Activated B cell treated with CpG ODN at 0.5 μM for 24 hours (primary cell): ENCODE data around the gene TLCD5. TPM values are rescaled to one million over a fixed set of nuclear protein-coding genes. Genes with fewer than 3 reads are reported as not detected.

ENCODE experiments used
- ATAC-seq: fragments of 200-7000 bp; cut with Tn5 transposase; one replicate; pipeline ENCODE4 v1.10.0; 2021; ENCODE audit warnings: low read depth, mild to moderate bottlenecking, moderate library complexity
- CTCF ChIA-PET: fragments of 350-600 bp; sonication (Branson Sonifier 250); formaldehyde crosslinking; loops from one replicate; lab custom pipeline; 2021; ENCODE audit warnings: antibody characterized with exemption; lab: Charles Lee
- POLR2A ChIA-PET: fragments of 350-600 bp; sonication (Branson Sonifier 250); formaldehyde crosslinking; loops from one replicate; lab custom pipeline; 2021; ENCODE audit warnings: antibody characterized with exemption; lab: Charles Lee
- DNase-seq: peaks from one replicate; pipeline ENCODE4 v3.0.0; 2022
- H3K27ac Mint-ChIP-seq: one replicate; pipeline ENCODE4 v1.8.0; 2020; ENCODE audit warnings: mixed read lengths
- H3K27me3 Mint-ChIP-seq: one replicate; pipeline ENCODE4 v1.8.0; 2021; ENCODE audit warnings: mixed read lengths
- H3K36me3 Mint-ChIP-seq: one replicate; pipeline ENCODE4 v1.8.0; 2021; ENCODE audit warnings: low read depth, mixed read lengths
- H3K4me1 Mint-ChIP-seq: one replicate; pipeline ENCODE4 v1.8.0; 2021; ENCODE audit warnings: mixed read lengths
- H3K4me3 Mint-ChIP-seq: one replicate; pipeline ENCODE4 v1.8.0; 2020; ENCODE audit warnings: mild to moderate bottlenecking, mixed read lengths
- H3K9me3 Mint-ChIP-seq: one replicate; pipeline ENCODE4 v1.8.0; 2020; ENCODE audit warnings: mixed read lengths
- CTCF ChIP-seq: fragments of 200-600 bp; IDR thresholded peaks from one replicate; pipeline ENCODE4 v1.8.0; 2022; ENCODE audit warnings: antibody characterized with exemption, mild to moderate bottlenecking
- intact Hi-C: fragments of 100-400 bp; cut with micrococcal nuclease; formaldehyde crosslinking; loops from one replicate; pipeline ENCODE4 v1.15.1; 2024
- total RNA-seq: library from RNA; stranded (reverse); gene quantifications from 2 replicates; pipeline ENCODE4 v1.2.3, GENCODE V29; 2022

The TLCD5 gene
- total RNA-seq, 1 donor from 2014 or later, result 0.22 TPM

- peaks cover 38% of the 10 kb centered on the region for H3K4me1 Mint-ChIP-seq
- no peak for TF ChIP-seq CTCF
- ChIA-PET POLR2A (interaction anchor here (0.5 kb wide), 1 partner anchor 1198 kb away, joined by 4 read pairs; no protein-coding TSS in a partner anchor), CTCF (no interaction called here)
- peaks cover 40% of the 10 kb centered on the region for H3K27me3 Mint-ChIP-seq
- intact Hi-C loops, result loop anchor here (5.0 to 10.0 kb wide), 5 partner anchors 94 to 1254 kb away; partner anchors contain the start of genes SC5D and TBCEL
- no peak for DNase-seq
- no peak for ATAC-seq
- H3K27ac Mint-ChIP-seq, result no peak overlapping the region
- H3K9me3 Mint-ChIP-seq, result peaks cover 1% of the 10 kb centered on the region
- peak overlapping the region; percentile 91 for H3K4me3 Mint-ChIP-seq
- H3K36me3 Mint-ChIP-seq, result peaks cover 2% of the 10 kb centered on the region
Observed at GRCh38 chr11:120338107-120338933, 13.2 kb downstream of the TLCD5 start.

DNA sequence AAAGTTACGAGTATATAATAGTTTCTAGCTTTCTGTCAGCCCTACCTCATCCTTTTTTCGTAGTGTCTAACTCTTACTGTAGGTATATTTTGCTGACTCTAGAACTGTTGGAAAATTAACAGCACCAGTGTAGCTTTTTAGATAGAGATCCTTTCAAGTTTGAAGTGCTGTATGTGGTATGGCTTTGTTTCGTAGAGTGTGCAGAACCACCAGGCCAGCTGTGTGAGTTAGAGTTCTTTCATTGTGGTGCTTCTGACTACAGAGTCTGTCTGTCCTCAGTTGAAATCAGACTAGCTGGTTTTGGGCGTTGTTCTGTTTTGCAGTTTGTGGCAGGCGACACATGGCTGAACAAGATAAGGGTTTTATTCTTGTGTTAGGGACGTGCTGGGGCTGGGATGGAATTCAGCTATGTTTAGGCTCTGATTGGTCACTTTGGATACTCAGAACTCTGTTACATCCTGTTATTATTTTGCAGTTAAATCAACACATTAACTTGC is 14.3 kb downstream of the TLCD5 start:
- no peak for ATAC-seq
- no peak overlapping the region for H3K4me3 Mint-ChIP-seq
- DNase-seq, result no peak
- ChIA-PET CTCF (interaction anchor here (0.7 kb wide), 1 partner anchor 346 kb away, joined by 3 read pairs; no protein-coding TSS in a partner anchor), POLR2A (interaction anchor here (0.5 kb wide), 1 partner anchor 869 kb away, joined by 5 read pairs; no protein-coding TSS in a partner anchor)
- H3K36me3 Mint-ChIP-seq, result peaks cover 2% of the 10 kb centered on the region
- H3K27ac Mint-ChIP-seq, result no peak overlapping the region
- H3K4me1 Mint-ChIP-seq, result peaks cover 48% of the 10 kb centered on the region
- TF ChIP-seq CTCF, result no peak
- peaks cover 1% of the 10 kb centered on the region for H3K9me3 Mint-ChIP-seq
- peaks cover 36% of the 10 kb centered on the region for H3K27me3 Mint-ChIP-seq
- intact Hi-C loops, result loop anchor here (5.0 to 10.0 kb wide), 5 partner anchors 93 to 1253 kb away; partner anchors contain the start of genes SC5D and TBCEL

- Mint-ChIP-seq H3K27ac (no peak overlapping the region), H3K9me3 (peaks cover 1% of the 10 kb centered on the region), H3K4me3 (no peak overlapping the region), H3K4me1 (peaks cover 50% of the 10 kb centered on the region), H3K36me3 (peaks cover 2% of the 10 kb centered on the region), H3K27me3 (peaks cover 40% of the 10 kb centered on the region)
- intact Hi-C loops, result loop anchor here (10.0 kb wide), 2 partner anchors 586 to 1234 kb away; no protein-coding TSS in a partner anchor
- CTCF ChIA-PET, result no interaction called here
- ATAC-seq (no peak), DNase-seq (no peak)
- POLR2A ChIA-PET, result no interaction called here
- no peak for TF ChIP-seq CTCF
Observed at GRCh38 chr11:120340529-120340928, 15.4 kb downstream of the TLCD5 start.

DNA sequence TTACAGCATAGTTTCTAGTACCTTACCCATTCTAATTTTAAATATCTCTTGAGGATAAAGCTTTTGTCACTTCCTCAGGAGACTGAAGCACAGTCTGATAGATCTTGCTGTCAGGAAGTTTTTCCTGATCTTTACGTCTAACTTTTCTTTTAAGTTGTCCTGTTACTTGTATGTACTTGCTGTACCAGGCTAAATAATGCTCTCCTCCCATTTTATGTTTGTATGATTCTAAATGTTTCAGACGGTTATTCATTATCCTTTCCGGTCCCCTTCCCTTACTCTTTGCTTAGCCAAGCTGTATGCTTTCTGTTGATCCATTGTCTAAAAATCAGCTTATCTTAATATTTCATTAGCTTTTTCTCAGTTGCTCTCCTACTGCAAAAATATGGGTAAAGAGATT is 17.1 kb downstream of the TLCD5 start:
- H3K4me1 Mint-ChIP-seq, result peaks cover 52% of the 10 kb centered on the region

More for the DNA sequence above, 17.1 kb downstream of the TLCD5 start:
- DNase-seq (no peak), ATAC-seq (no peak)
- H3K27ac Mint-ChIP-seq, result no peak overlapping the region
- H3K9me3 Mint-ChIP-seq, result peaks cover 1% of the 10 kb centered on the region
- ChIA-PET CTCF (no interaction called here), POLR2A (interaction anchor here (0.5 kb wide), 1 partner anchor 103 kb away, joined by 3 read pairs; no protein-coding TSS in a partner anchor)
- TF ChIP-seq CTCF, result no peak
- H3K27me3 Mint-ChIP-seq, result peaks cover 48% of the 10 kb centered on the region
- intact Hi-C loops, result loop anchor here (10.0 kb wide), 2 partner anchors 587 to 1233 kb away; no protein-coding TSS in a partner anchor
- no peak overlapping the region for H3K4me3 Mint-ChIP-seq
- no peaks in the 10 kb centered on the region for H3K36me3 Mint-ChIP-seq
